ENCODE results near the gene BPGM.
A peak's percentile ranks its signal among the peaks of the same experiment; 100 is the strongest.

The BPGM gene

DNA sequence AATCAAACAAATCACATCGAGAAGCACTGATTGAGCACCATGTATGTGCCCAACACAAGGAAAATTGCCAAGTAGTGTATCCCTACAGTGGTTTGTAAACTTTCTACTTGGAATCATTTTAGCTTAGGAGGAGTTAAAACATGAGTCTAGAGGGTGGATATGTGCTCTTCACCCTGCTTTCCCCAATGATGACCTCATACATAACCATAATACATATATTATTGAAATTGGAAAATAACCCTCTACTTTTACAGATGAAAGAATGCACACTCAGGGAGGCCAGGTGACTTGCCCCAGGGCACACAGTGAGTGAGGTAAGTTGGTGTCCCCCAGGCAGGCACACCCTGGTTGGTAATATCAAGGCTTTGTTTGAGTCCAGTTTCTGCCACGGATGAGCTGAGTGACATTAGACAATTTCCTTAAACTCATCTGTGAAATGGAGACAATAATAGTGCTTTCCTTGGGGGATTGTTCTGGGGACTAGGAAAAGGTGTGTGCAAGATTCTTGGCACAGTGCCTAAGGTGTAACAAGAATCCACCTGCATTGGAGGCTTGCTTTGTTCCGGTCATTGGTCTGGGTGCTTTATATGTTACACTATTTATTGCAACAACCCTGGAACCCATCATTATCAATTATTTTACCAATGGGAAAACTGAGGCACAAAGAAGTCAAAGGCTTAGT is 50.7 kb downstream of the BPGM start:
- DNase-seq (ENCODE audit: low spot score), result no peak

- no peak for DNase-seq (ENCODE audit: low spot score)
Observed at GRCh38 chr7:134698481-134698880, 51.8 kb downstream of the BPGM start.

DNA sequence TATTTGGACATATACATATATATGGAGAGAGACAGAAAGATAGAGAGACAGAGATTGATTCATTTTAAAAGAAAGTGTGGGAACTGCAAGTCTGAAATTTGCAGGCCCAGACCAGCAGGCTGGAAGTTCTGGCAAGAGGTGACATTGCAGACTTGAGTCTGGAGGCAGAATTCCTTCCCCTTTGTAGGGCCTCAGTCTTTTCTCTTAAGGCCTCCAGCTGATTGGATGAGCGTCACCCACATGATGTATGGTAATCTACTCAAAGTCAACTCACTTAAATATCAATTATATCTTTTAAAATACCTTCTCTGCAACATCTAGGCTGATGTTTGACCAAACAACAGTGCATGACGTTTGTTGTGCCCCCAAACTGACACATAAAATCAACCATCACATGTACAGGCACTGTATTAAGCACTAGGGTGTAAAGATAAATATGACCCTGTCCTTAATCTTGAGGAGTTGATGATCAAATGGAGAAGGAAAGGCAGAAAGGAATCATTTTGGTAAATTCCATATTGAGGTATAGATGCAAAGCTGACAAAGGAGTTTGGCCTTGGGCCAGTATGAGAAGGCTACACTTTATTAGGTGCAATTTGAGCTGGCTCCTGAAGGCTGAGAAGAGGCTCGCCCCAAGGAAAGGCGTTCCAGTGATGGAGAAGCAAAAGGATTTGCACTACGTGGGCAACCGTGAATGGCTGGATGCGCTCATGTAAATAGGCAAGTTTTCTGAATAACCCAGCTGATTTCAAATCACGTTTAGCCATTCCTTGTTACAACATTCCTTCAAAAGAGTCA is 52.6 kb downstream of the BPGM start:
- DNase-seq (ENCODE audit: low spot score), result no peak

DNA sequence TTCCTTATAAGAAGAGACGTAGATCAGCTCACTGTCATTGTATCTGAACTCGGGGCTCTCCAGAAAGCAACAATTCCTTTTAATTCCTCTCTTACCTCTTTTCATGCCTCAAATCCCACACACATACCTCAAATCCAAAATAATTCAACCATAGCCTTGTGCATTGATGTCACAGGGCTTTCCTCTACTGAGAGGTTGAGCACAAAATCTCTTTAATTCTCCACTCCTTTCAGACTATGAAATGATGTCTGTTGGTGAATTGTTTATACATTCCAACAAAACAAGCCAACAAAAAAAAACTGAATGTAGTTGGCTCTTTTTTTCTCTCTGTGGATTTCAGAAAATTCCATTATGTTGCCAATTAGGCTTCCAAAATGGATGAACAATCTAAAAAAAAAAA is 53.2 kb downstream of the BPGM start:
- DNase-seq (ENCODE audit: low spot score), result peak; percentile 34

GRCh38 chr7:134701272-134701671 is 54.6 kb downstream of the BPGM start:
- no peak for DNase-seq (ENCODE audit: low spot score)

DNA sequence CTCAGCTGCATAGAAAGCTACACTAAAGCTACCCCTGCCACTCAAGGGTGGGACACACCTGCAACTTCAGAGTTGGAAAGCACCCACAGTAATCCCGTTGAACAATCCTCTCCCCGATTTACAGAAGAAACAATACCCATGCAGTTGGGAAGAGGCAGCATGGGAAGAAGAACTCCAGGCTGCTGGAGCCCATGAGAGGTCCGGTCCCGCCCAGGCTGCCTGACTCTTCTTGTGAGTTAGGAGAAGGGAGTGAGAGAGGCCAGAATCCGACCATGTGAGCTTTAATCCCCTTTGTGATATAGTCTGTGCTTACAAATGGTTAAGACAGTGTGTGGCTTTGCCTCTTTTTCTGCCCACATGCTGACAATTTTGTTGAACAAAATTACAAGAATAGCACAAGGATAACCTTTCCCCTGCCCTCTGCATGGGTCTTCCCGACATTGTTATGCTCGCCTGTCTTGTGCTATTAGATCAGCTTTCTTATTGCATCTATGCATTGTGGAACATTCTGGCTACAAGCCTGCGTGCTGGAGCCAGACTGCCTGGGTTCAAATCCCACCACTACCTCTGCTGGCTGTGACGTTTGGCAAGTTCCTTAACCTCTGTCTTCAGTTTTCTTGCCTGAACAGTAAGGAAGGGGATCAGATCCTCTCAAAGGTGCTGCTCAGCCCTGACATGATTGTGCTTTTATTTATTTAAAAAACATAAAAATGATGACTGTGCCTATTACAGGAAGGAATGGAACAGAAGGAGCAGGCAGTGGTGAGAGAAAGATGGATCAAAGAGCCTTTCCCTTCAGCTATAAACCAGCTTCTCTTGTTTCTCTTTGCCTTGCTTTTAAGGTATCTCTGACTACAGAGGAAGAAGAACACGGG is 56.0 kb downstream of the BPGM start:
- no peak for DNase-seq (ENCODE audit: low spot score)

- DNase-seq (ENCODE audit: low spot score), result no peak
Observed at GRCh38 chr7:134703241-134703594, 56.6 kb downstream of the BPGM start.

DNA sequence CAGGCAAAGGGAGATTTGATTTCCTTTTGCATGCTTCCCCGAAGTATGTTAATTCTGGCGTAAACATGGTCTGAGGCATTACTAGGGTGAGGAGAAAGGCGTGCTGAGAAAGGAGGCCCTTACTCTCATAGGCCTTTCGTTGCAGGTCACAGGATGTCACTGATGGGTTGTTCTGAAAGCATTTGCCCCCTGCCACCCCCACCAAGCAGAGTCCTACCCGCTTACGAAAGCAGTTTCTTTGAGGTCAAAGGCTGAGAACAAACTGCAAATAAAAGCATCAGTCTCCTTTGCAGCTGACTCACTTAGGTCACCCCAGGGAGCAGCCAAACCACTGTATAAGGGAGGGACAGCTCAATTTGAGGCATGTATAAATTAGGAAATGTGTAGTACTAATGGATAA is 57.1 kb downstream of the BPGM start:
- DNase-seq (ENCODE audit: low spot score), result no peak

GRCh38 chr7:134704827-134705226 is 58.2 kb downstream of the BPGM start:
- DNase-seq (ENCODE audit: low spot score), result no peak

DNA sequence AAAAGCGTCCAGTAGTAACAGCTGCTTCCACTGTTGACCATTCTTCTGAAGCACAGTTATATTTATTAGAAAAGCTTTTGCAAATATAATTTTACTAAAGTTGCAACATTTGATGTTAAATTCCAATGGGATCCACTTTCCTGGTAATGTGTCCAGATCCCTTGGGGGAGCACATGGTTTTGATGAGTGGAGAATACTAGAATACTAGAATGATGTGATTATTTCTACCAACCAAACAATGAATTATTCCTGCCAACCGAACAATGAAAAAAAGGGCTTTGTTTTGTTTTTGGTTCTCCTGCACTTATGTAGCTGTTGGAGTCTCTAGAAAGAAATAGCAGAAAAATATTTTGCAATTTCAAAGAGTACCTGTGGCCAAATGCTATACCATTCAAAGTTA is 59.1 kb downstream of the BPGM start:
- DNase-seq (ENCODE audit: low spot score), result no peak

GRCh38 chr7:134706468-134706867 is 59.8 kb downstream of the BPGM start:
- DNase-seq (ENCODE audit: low spot score), result no peak

DNA sequence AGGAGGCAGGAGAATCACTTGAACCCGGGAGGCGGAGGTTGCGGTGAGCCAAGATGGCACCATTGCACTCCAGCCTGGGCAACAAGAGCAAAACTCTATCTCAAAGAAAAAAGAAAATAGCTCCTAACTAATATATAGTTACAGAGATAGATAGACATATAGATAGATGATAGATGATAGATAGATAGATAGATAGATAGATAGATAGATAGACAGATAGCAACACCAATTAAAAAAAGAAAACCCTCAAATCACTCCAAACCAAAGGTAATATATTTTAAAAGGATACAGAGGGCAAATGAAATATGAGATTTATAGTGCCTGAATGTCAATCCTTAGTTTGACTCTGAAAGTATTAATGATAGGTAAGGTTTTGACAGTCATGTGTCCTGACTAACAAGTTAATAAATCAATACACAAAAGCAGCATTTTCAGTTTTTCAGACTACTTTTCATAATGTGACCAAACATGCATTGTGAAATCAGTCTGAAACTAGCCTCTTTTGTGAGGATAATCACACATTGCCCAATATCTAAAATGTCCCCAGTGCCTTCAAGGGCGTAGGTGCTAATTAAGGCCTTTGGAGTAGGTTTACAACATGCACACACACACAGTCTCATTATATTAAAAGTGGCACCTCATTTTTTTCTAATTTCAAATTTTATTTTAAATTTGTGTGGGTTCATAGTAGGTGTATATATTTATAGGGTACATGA is 61.2 kb downstream of the BPGM start:
- DNase-seq (ENCODE audit: low spot score), result no peak

DNA sequence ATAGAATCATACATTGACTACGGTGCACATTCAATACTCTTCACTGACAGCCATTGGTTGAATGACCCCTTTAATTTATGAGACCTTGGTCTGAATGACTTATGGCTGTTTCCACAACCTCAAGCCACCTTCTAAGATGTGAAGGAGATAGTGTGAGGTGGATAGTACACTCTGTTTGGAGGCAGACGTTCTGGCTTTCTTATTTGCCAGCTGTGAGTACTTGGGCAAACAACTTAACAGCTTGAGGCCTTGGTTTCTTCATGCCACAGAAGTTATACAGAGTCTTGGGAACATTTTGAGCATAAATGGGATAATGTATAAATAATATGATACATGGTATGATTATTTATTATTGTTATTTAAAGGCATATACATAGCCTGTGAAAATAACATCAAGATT is 62.0 kb downstream of the BPGM start:
- DNase-seq (ENCODE audit: low spot score), result no peak

DNA sequence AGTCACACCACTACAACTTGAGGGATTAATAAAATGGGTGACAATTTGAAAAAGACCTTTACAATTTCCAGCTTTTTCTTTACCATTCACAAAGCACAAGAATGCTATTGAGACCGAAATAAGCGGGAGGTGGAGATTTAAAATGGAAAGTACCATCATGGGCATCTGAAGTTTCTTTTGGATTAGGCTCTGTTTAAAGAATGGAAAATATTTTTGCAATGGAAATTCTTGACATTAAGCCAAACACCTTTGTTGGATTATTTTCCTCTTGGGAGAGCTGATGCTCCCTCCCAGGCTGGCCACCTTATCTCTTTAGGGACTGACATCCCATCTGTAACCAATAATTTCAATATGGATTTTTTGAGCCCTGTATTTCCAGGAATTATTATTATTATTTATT is 62.5 kb downstream of the BPGM start:
- no peak for DNase-seq (ENCODE audit: low spot score)

DNA sequence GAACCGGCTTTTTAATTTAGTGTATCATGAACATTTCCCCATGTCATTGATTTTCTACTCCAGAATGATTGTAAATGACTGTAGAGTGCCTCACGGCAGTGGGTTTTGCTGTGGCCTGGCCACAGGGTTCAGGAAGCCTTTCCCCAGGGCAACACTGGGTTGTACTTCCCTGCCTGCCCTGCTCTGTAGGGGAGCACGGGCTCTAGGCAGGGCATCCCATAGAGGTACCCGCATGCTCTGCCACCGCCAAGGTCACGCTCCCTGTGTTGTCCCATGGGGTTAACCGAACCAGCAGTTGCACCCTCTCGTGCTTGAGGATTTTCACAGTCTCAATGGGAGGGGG is 63.8 kb downstream of the BPGM start:
- DNase-seq (ENCODE audit: low spot score), result no peak

- DNase-seq (ENCODE audit: low spot score), result no peak
Observed at GRCh38 chr7:134710854-134711624, 64.4 kb downstream of the BPGM start.

DNA sequence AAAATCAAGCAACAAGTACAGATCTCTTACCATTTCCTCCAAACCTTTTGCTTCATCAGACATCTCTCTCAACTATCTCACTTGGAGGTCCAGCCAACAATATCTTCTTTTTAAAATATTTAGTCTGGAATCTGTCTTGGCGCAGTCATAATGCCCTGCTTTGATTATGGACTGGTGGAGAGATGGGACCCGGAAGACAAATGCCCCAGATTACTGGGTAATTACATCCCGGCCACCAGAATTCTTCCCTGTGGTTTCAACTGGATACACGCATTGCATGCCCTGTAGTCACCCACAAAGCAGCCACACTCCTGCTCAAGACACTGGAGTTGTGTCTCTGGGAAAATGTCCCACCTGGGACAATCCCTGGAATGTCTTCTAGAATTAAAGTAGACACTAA is 65.5 kb downstream of the BPGM start:
- DNase-seq (ENCODE audit: low spot score), result peak; percentile 53

- DNase-seq (ENCODE audit: low spot score), result no peak
Observed at GRCh38 chr7:134714470-134715205, 68.0 kb downstream of the BPGM start.

DNA sequence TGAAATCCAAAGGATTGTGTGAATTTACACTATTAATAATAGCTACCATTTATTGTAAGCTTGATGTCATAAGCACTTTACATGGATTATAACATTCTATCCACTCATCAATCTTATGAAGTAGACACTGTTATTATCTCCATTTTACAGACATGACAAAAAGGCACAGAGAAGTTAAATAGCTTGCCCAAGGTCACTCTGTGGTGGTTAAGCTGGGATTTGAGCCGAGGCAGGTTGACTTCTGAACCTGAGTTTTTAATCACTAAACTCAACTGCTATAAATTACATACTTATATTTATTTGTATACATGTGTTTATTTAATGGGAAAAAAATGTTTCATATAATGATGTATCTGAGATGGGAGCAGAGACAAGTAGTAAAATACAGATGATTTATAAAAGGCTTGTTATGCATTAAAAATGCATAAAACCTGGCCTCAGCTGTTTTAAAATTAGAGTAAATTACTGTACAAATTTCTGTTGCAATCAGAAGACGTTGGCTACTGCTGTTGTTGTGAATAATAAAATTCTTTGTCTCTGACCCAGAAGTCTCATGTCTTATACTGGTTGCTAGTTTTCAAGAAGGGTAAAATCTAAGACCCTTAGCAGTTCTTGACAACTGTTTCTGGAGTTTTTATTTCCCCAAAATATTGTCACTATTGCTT is 71.7 kb downstream of the BPGM start:
- DNase-seq (ENCODE audit: low spot score), result no peak
